H1 (cell line): ENCODE data around the gene ISM1. TPM values are rescaled to one million over a fixed set of nuclear protein-coding genes. Genes with fewer than 3 reads are reported as not detected.

ENCODE experiments used
- CTCF ChIP-seq, 3 experiments: IDR thresholded peaks; 1 replicate in 2 of 3; 2 replicates in 1 of 3; pipeline versions ENCODE4 v1.5.1 to v1.6.1; 2011; ENCODE audit warnings: low read length in 3 of 3, mild to moderate bottlenecking in 3 of 3, inconsistent platforms in 2 of 3, low read depth in 1 of 3, moderate library complexity in 1 of 3; ENCODE audit not compliant: insufficient read depth in 1 of 3; ENCODE audit errors: control extremely low read depth in 1 of 3
- polyA plus RNA-seq, 7 experiments: library from polyadenylated mRNA; depleted of rRNA in 3 of 7; stranded (reverse) in 5 of 7; unstranded in 2 of 7; fragments of >200 nt in 5 of 7; fragments of 200-250 nt in 2 of 7; gene quantifications; 1 replicate in 5 of 7; 2 replicates in 1 of 7; 4 replicates in 1 of 7; pipeline versions ENCODE4 v1.2.1 to v1.2.3, GENCODE V29; 2011 to 2013; ENCODE audit warnings: missing spikeins in 2 of 7, mixed read lengths in 2 of 7
- total RNA-seq: library from RNA; stranded (reverse); fragmentation: NEBNext Ultra II Directional; extraction: Animal tissue kit (Norgen Biotek cat#: 25700); gene quantifications from 2 replicates; pipeline ENCODE4 v1.2.1, GENCODE V29; 2021

The ISM1 gene
- total and polyA plus RNA-seq, 2 of the 8 experiments (the other 6 are each of a cell fraction or from before 2014, with no cell fraction given) = 0.62 to 0.97 TPM

DNA sequence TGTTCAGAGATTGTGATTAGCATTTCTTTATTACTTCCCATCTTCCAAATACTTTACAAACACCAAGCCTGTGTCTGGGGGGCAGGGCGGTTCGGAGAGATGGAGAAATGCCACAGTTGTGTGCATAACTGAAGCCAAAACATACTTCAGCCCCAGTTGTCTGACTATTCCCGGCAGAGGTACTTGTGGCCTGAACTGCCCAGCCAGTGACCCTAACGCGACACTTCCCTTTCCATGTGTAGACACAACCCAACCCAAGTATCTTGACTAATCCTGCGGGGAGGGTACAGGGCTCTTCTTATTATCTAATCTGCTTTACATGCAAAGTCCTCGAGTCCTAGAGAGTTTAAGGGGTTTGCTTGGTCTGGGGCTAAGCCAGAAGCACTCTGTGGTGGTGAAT, 46.2 kb downstream of the ISM1 start (continued):
- no peak for TF ChIP-seq CTCF (IDR thresholded peaks at IDR 0.05; ENCODE audit: control extremely low read depth in 1 of 3, insufficient read depth in 1 of 3, low read depth in 1 of 3, low read length in 3 of 3)
